ENCODE data around the gene SKAP1.
"Not testable (repeated sequence)": the region's sequence is repeated elsewhere in the genome, so short reads cannot be mapped to it uniquely, and the experiment has no call there.

SKAP1 gene

DNA sequence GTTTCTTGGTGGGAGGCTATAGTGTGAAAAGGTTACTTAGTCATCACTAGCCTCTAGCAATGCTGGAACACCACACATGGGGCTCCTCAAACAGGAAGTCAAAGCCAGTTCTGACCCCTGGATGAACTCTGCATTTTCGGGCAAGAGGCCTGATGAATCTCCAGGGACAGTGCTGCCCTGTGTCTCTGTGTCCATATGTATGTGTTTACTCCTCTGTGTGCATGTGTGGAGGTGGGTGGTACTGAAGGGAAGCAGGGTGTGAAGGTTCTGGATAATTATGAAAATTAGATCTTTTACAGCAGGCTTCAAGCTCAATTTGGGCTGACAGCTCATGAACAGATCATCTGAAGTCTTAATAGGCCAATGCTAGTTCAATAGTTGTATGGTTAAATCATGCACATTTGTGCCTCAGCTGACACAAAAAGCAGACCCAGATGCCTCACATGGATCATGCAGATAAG is 188.9 kb downstream of the SKAP1 start:
- peak; percentile 83 to 88 for DNase-seq

DNA sequence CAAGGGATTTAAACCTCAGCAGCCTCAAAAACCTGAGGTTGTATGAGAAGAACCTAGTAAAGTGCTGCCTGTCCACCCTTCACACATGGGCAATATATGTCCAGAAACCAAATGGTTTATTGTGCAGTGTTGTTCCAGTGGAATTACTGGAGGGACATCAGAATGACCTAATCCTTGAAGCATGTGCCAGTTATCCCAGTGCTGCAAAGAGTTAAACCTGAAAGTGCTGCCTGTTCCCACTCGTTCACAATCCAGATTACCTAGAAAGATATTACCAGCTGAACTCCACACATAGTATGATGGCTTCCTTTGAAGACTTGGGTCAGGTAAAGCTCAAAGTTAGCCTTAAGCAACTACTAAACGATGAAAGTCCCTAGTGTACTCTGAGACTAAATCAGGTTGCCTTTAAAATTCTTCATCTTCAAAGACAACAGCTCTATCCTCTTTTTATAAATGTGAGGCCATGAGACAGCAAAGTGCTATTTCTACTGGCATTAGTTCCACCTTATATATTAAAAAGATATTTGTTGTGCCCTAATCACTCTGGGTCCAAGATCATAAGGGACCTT is 189.4 kb downstream of the SKAP1 start:
- no peak for DNase-seq

DNA sequence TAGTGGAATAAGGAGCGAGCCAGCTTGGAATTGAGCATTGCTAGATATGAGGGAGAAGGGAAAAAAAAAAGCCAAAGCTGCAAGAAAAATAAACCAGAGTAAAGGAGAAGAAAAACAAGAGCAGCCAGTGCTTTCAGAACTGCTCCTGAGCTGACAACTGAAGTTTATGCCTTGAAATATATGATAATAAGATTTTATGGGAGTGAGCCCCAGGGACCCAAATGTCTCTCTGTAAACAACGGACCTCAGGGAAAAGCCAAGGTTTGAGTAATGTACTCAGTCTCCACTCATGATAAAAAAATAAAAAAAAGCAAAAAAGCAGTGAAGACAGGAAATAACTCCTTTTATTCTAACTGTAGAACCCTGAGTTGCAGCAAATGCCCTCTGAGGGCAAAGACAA is 189.9 kb downstream of the SKAP1 start:
- no peak for DNase-seq

DNA sequence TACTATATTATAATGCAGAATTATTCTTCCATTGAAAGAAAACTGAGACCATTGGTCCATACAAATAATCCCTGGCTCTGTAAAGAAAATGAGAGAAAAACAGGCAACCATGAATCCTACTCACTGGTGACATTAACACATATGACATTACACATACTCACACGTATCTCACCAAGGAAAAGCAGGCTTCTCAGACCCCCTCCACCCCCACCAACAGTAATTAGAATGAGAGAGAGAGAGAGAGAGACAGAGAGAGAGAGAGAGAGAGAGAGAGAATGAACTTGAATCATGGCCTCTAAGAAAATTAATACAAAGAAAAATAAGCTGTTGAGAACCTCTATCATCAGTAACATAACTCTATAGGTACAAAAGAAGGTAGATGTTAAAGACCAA is 190.4 kb downstream of the SKAP1 start:
- DNase-seq: no peak

DNA sequence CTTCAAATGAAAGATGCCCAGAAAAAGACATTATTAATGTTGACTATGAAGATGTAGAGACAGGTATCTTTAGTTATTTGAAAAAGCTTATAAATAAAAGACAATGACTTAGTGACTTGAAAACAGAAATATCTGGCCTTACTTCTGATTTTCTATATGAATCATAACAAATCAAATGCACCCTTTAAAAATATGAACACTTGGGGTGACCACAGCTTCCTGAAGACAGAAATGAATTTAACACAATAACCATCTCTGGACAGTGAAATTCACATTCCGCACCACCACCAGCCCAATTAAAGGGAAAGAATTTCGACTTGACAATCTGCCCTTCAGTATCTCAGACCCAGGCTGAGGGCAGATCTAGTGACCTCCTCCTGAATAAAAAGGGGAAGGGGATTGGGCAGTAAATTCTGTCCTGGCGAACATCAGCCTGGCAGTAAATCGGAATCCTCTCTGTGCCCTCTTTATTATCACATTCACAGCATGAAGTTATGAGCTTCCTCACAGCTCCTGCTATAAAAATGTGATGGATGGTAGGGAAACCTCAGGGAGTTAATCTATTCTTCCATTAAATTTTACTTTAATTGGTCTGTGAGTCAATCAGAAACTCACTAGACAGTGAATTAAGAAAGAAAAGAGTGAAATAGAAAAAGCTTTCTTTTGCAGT is 190.9 kb downstream of the SKAP1 start:
- no peak for DNase-seq

DNA sequence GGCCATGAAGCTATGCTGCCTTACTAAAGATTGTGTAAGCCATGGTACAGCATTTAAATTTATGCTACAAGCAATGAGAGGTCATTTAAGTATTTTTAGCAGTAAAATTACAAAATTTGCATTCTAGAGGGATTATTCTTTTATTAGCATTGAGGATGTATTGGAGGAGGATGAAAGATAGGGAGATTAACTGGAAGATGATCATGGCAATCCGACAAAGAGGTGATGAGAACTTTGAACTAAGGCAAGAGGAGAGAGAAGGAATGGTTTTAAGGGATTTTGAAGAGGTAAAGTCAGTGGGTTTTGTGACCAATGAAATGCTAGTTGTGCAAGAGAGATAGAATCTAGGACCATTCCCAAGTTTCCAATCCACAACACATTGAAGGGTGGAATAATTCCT is 192.6 kb downstream of the SKAP1 start:
- no peak for DNase-seq

DNA sequence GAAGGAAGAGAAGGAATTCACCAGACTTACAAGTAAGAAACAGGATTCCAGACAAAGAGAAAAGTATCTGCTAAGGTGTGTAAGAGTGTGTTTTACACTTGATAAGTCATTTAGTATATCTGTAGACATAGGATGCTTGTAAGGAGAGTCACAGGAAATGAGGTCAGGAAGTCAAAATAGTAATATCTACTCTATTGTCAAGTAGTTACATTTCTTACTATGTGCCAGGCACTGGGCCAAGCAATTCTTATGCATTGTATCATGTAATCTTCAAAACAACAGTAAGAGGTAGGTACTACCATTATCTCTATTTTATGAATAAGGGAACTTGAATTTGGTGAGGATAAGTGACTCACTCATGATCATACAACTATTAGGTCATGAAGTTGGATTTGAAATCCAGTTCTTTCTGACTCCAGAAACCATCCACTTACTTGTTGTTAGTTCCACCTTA is 193.3 kb downstream of the SKAP1 start:
- DNase-seq: peak; percentile 46 to 48

DNA sequence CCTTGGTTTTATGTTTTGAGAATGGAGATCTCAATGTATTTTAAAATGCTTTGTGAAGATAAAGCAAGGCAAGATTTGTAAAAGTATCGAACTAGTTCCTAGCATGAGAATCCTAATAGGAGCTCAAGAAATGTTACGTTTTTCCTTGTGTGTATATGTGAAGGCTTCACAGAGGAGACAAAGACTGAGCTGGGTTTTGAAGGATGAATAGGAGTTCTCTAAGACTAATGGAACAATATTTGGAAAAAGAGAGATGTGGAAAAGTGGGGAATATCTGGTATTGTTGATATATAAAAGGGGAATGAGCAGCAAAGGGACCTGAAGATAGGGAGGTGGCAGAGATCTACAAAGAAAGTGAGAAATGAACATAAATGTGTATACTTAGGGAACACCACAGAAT is 195.1 kb downstream of the SKAP1 start:
- no peak for DNase-seq

DNA sequence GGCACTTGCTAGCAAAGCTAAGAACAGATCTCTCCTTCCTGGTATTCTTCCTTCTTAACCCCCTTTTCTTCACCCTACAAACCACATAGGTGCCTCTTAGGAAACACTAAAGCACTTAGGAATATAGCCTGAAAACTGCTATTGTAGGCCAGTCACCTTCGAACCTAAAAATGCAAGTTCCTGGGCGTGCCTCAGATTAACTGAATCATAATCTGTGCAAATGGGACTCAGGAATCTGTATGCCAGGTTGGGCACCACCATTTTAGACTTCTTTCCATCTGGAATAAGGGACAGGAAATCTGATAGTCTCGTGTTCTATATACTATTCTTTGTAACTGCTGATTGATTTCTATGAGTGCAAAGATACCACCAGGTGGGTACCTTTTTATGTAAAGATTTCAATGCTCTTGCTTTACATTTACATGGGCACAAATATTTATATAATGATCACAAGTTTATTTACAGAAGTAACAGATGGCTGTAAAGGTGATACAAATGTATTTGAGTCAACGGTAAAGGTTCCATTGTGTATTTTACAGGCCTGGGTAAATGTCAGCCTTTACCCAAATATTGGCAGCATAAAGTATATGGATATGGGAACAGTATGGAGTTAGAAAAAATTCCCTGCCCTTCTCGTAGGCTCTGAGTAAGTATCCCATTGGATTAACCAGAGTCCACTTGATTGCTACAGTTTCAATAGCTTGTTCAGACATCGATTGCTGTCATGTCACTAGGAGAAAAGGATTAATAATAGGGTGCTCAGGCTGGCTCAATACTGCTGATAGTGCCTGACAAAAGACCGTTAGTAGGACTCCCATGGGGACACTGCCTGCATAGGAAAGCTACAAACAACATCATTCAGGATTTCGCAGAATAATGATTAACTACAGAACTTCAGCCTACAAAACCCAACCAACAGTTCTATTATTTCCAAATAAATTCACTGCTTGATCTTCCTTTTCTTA is 197.7 kb downstream of the SKAP1 start:
- no peak for DNase-seq

DNA sequence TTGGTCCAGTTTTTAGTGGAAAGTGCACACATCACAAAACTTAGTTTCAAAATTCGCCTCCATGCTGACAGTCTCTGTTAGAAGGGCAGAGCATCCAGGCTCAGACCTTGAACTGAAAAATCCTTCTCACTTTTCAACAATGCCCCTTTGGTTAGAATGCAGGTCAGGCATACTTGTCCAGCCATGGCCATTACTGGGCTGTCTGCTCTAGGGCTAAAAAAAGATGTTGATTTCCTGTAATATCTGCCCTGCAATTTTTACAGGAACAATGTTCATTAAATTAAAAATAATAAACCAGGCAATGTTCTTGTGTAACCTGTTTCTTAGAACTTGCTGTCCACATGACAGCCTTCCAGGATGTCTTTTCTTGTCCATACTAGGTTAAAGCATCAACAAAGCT is 200.1 kb downstream of the SKAP1 start:
- DNase-seq: no peak

DNA sequence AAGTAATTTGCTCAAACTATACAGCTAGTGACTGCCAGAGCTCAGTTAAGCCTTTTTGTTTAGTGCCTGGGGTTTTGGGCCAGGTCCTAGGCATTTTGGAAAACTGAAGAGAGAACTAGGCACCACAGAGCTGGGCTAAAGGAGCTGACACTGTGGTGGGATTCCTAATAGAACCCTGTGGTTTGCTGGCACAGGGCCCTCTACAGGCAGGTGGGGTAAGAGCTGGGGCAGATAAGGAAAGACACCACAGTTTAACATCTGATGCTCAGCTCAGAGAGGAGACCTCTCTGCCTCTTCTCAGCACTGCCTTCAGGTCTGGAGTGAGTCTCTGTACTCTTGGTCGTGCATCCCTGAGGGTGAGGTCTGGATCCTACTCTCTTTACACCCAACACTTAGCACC is 201.3 kb downstream of the SKAP1 start:
- DNase-seq: no peak

DNA sequence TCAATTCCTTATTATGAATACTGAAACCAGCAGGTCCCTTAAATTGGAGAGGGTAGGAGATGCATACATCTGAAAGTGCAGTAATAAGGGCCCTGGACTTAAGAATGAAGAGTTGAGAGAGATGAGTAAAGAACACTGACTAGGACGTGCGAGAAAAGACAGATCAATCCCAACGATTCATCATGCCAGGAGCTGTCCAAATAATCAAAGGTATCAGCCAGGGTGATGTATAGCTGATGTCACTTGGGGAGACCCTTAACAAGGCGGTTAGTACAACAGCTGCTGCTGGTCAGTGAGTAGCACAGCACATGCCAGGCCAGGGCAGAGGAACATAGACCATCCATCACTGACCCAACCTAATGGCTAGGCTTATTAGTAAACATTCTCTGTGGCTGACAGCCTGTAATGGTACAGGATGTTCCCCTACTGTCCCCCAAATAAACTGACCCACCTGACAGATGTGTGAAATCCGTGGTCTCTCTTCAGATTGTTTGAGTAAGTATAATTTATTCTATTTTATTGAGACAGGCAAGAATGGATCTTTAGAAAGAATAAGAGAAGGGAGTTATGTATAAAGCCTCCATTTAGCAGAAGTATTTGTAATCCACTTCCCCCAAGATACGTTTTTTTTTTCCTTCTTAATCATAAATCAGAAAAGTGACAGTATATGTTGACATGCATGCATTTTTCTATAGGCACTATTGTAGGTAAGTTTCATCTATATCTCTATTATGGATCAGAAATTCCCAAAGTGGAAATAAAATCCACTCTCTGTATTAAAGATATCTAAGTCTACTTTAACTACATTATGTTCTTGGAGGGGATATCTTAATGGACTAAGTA is 204.1 kb downstream of the SKAP1 start:
- DNase-seq: no peak

DNA sequence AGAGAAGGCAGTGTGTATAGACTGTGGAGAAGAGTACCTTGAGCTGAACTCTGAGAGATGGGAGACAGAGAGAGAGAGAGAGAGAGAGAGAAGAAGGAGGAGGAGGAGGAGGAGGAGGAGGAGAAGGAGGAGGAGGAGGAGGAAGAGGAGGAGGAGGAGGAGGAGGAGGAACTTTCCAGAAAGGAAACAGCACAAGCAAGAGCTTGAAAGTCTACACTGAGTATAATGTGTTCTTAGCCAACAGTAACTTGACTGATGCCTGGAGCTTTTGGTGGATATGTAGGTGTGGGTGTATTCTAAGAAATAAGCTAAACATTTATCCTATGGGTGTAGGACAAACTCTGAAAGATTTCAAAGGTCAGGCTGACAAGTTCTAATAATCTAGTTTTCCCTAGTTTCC is 206.1 kb downstream of the SKAP1 start:
- DNase-seq: no peak

DNA sequence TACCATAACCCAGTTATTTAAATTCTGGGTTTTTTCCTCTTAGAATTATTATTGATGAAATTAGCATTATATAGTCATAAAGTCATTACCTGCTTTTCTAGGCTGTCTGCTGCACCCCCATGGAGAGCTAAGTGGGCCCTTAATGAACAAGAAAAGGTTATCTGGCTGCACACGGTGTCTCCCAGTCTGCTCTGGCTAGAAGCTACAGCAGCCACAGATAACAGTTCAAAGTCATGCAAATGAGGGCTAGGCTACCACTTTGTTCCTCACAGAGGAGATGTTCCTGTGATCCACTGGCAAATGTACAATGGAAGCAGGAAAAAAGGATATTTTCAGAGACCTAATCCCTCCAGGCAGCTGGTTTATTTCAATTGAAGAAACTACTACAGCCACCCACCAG is 210.4 kb downstream of the SKAP1 start:
- no peak for DNase-seq

DNA sequence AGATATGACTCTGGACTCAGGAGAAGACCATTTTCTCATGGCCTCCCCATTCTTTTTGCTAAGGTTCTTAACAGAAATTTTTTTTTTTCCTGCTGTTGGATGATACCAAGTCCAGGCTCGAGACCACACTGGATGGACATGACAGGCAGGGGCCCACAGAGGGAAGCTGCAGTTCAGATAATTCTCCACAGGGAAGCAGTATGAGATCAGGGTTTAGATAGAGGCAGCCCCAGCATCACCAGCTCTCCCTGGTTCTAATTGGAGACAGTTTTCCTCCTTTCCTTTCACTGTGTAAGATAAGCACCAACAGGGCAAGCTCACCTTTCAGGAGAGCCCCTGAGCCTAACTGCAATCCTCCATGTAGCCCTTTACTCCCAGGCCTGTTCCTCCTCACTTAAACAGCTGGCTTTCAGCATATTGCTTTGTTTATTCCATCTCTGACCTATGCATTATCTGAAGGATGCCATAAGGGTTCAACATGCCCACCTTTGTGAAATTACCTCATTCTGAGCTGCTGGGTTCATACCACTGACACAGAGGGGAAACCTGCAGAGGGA is 214.4 kb downstream of the SKAP1 start:
- peak; percentile 34 to 43 for DNase-seq

DNA sequence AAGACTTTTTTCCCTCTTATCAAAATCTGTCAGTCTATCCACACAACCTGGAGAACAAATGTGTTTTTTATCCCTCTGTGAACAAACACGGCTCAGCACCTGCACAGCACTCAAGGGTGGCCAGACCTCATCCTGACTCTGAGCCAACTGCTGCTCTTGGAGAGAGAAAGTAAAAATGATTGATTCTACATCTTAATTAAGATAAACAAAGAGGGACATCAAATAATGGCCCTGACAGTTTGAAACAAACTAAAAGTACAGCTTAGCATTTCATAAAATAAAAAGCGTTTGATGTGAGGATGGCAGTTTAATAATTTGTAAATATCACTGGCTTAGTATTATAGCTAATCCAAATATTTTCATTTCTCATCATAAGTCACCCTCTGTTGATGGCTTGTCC is 216.2 kb downstream of the SKAP1 start:
- no peak for DNase-seq

DNA sequence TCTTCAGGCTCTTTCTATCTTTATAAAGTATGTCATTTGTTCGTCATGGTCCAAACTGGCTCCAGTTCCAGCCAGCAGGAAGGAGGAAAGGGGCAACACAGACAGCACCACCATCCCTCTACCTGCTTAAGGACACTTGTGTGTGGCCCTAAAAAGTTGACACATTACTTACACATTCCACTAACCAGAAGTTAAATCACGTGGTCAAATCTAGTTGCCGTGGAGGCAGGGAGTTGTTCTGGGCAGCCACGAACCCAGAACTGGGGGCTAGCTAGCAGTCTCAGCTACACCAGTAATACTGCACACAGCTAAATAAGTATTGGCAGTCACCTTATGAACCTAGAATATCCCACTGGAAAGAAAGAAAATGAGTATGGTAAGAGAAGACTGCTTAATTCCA is 218.2 kb downstream of the SKAP1 start:
- DNase-seq: no peak

DNA sequence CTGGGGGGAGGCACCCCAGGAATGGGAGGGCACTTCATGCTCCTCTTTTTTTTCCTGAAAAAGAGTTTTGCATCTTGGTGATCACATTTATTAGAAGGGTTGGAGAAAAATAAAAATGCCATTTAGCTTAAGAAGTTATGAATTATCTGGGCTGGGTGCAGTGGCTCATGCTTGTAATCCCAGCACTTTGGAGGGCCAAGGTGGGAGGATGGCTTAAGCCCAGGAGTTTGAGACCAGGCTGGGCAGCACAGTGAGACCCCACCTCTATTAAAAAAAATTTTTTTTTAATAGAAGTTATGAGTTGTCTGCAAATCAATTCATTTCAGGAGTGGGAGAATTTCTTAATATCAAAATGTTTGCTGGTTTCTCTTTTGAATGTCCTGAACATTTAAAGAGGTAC is 219.0 kb downstream of the SKAP1 start:
- DNase-seq: no peak

DNA sequence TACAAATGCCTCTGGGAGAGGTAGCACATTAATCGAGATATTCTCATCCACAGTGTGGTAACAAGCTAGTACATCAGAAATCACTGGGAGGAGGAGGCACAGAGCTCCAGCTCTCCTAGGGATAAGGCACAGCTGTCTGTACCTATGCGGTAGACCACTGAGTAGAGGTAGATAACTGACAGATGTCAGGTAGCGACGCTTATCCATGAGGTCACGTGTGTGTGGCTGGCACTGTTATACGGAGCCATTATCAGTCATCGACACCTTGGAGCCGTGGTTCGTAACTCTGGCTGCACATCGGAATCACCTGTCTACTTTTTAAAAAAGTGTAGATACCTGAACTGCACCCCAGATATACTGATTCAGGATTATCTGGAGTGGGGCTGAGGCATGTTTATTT is 220.0 kb downstream of the SKAP1 start:
- no peak for DNase-seq

DNA sequence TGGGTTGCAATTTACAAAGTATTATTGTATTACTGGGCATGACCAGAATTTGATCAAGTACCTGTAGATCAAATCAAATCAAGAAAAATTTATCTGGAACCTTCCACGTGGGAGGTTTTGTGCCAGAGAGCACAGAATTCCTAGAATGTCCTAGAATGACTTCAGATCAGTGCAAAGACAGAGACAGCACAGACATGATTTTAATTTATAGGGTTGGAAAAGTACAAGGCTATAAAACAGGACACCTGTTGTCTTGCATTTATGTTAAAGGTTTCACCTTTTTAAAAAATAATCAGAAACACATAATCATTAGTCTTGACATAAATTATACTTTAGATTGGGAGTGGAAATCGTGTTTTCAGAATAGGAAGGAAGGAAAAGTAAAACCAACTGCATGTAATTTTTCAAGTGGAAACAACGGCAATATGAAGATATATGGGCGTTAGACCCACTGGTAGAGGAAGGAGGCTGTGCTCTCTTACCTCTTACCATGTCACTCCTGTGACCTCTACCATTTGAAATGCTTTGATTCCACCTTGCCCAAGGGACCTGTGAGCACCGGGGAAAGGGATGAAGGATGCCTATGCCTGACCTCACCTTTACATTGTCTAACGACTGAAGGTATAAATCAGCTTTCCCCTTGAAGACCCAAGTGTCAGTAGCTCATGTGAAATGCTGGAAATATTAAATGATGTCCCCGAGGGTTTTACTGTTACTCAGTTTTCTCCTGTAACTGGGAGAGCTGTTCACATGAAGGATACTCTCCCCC is 222.1 kb downstream of the SKAP1 start:
- DNase-seq: no peak

DNA sequence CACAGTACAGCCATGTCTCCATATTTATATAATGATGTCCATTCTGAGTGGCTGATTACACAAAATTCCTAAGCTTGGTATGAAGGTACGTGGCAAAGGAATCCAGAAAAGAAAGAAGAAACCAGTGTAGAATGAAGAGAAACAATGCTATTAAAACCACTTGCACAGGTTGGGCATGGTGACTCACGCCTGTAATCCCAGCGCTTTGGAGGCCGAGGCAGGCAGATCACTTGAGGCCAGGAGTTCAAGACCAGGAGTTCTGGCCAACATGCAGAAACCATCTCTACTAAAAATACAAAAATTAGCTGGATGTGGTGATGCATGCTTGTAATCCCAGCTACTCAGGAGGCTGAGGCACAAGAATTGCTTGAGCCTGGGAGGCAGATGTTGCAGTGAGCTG is 223.0 kb downstream of the SKAP1 start:
- not testable (repeated sequence) for DNase-seq

DNA sequence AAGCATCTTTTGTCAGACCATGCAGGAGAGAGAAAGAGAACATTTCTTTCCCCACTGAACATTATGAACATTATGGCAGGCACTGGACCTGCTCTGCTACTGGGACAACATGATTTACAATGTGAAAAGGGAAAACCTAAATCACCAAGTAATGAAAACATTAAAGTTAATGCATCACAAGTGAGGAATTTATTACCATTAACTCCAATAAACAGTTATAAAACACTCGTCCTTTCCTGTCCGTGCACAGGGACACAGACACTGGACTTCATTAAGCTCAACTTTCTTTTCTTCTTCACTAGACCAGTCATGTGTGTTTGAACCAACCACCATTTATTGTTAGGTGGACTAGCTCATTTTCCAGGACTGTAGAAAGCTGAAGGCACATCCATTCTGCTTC is 227.1 kb downstream of the SKAP1 start:
- DNase-seq: no peak

Data from inflammatory macrophage (primary cell).